Liver (tissue), 9 donors: ENCODE results near the gene FBN2. TPM values are rescaled to one million over a fixed set of nuclear protein-coding genes. Genes with fewer than 3 reads are reported as not detected.

Experiments
- DNase-seq: peaks from one replicate; pipeline ENCODE4 v3.0.0-alpha.2; 2017; ENCODE audit warnings: low spot score
- H3K27ac ChIP-seq, 2 donors: one replicate each; pipeline ENCODE4 v1.7.0; 2013; ENCODE audit warnings: inconsistent platforms in 2 of 2, low read length in 2 of 2, control low read depth in 1 of 2, low read depth in 1 of 2, mild to moderate bottlenecking in 1 of 2
- H3K27me3 ChIP-seq, 4 donors: one replicate each; pipeline versions ENCODE4 v1.6.1 to v1.7.0; 2013; ENCODE audit warnings: low read length in 3 of 4, inconsistent platforms in 1 of 4, mild to moderate bottlenecking in 1 of 4, moderate library complexity in 1 of 4; ENCODE audit not compliant: control insufficient read depth in 4 of 4, insufficient read depth in 4 of 4
- H3K36me3 ChIP-seq, 4 donors: one replicate each; pipeline versions ENCODE4 v1.6.1 to v1.7.0; 2013; ENCODE audit warnings: low read length in 3 of 4, mild to moderate bottlenecking in 3 of 4, low read depth in 1 of 4, moderate library complexity in 1 of 4; ENCODE audit not compliant: control insufficient read depth in 4 of 4, insufficient read depth in 3 of 4
- H3K4me1 ChIP-seq, 4 donors: one replicate each; pipeline versions ENCODE4 v1.6.1 to v1.7.0; 2013; ENCODE audit warnings: low read length in 3 of 4, mild to moderate bottlenecking in 3 of 4, moderate library complexity in 1 of 4; ENCODE audit not compliant: control insufficient read depth in 4 of 4, insufficient read depth in 4 of 4
- H3K4me3 ChIP-seq, 3 donors: one replicate each; pipeline versions ENCODE4 v1.6.1 to v1.7.0; 2013; ENCODE audit warnings: low read length in 3 of 3, control low read depth in 1 of 3, low read depth in 1 of 3, mild to moderate bottlenecking in 1 of 3
- H3K9ac ChIP-seq, 2 donors: one replicate each; pipeline ENCODE4 v1.7.0; 2013; ENCODE audit warnings: low read length in 2 of 2, mild to moderate bottlenecking in 2 of 2, moderate library complexity in 2 of 2, control low read depth in 1 of 2, low read depth in 1 of 2
- H3K9me3 ChIP-seq, 4 donors: one replicate each; pipeline versions ENCODE4 v1.6.1 to v1.7.0; 2013; ENCODE audit warnings: low read length in 3 of 4; ENCODE audit not compliant: control insufficient read depth in 4 of 4
- EGR1 ChIP-seq, 2 donors: IDR thresholded peaks; 2 replicates each; pipeline ENCODE4 v1.6.1; 2016 to 2018; ENCODE audit warnings: antibody characterized with exemption in 2 of 2, low read depth in 2 of 2
- FOXA1 ChIP-seq: IDR thresholded peaks from 2 replicates; pipeline ENCODE4 v1.6.1; 2016; ENCODE audit warnings: antibody characterized with exemption
- GABPA ChIP-seq, 2 donors: IDR thresholded peaks in 1 of 2; conservative IDR thresholded peaks in 1 of 2; 2 replicates each; pipeline ENCODE4 v1.6.1; 2016; ENCODE audit warnings: antibody characterized with exemption in 2 of 2, mild to moderate bottlenecking in 1 of 2, moderate library complexity in 1 of 2
- HNF4A ChIP-seq, 2 donors: conservative IDR thresholded peaks; 2 replicates each; pipeline ENCODE4 v1.6.1; 2016; ENCODE audit warnings: antibody characterized with exemption in 2 of 2, mild to moderate bottlenecking in 2 of 2
- HNF4G ChIP-seq: IDR thresholded peaks from 2 replicates; pipeline ENCODE4 v1.6.1; 2016; ENCODE audit warnings: antibody characterized with exemption
- JUND ChIP-seq, 2 donors: IDR thresholded peaks; 2 replicates each; pipeline ENCODE4 v1.6.1; 2016; ENCODE audit warnings: antibody characterized with exemption in 2 of 2
- NR2F2 ChIP-seq: IDR thresholded peaks from 2 replicates; pipeline ENCODE4 v1.6.1; 2016; ENCODE audit warnings: antibody characterized with exemption
- RAD21 ChIP-seq, 2 donors: IDR thresholded peaks; 2 replicates each; pipeline ENCODE4 v1.6.1; 2016; ENCODE audit warnings: antibody characterized with exemption in 2 of 2, mild to moderate bottlenecking in 2 of 2
- RXRA ChIP-seq, 2 donors: IDR thresholded peaks; 2 replicates each; pipeline ENCODE4 v1.6.1; 2017 to 2018; ENCODE audit warnings: antibody characterized with exemption in 2 of 2, mild to moderate bottlenecking in 1 of 2
- SP1 ChIP-seq: IDR thresholded peaks from 2 replicates; pipeline ENCODE4 v1.6.1; 2018; ENCODE audit warnings: antibody characterized with exemption, mild to moderate bottlenecking
- YY1 ChIP-seq: IDR thresholded peaks from 2 replicates; pipeline ENCODE4 v1.6.1; 2016; ENCODE audit warnings: antibody characterized with exemption, mild to moderate bottlenecking
- WGBS: extraction: QIAGEN DNeasy Blood & Tissue Kit; methylation state at CpG from one replicate; pipeline ENCODE4 v1.1.7; 2013; 5-methylcytosine and 5-hydroxymethylcytosine counted together
- polyA plus RNA-seq, 2 donors: library from polyadenylated mRNA; stranded (reverse) in 1 of 2; unstranded in 1 of 2; fragments of 200-250 nt in 1 of 2; fragments of >200 nt in 1 of 2; fragmentation: Nextera tagmentation in 1 of 2; extraction: Ambion mirVana in 1 of 2; gene quantifications; one replicate each; pipeline versions ENCODE4 v1.2.1 to v1.2.3, GENCODE V29; 2013 to 2015
- total RNA-seq, 2 donors: library from RNA; depleted of rRNA; stranded (reverse); fragments of >200 nt; gene quantifications; one replicate each; pipeline ENCODE4 v1.2.3, GENCODE V29; 2014
- TF ChIP-seq, protein P1 (sequence below): IDR thresholded peaks from 2 replicates; pipeline ENCODE4 v1.6.1; 2016; ENCODE audit warnings: antibody characterized with exemption
- TF ChIP-seq, protein P2 (sequence below): IDR thresholded peaks from 2 replicates; pipeline ENCODE4 v1.6.1; 2016; ENCODE audit warnings: antibody characterized with exemption
- TF ChIP-seq, protein P3 (sequence below): IDR thresholded peaks from 2 replicates; pipeline ENCODE4 v1.6.1; 2016; ENCODE audit warnings: antibody characterized with exemption
- TF ChIP-seq, protein P4 (sequence below): fragments of 150-350 bp; IDR thresholded peaks from 2 replicates; pipeline ENCODE4 v1.5.1; 2017; ENCODE audit warnings: improper control_type of control experiment, low read depth, low read length; ENCODE audit not compliant: missing input control
- TF ChIP-seq, protein P5 (sequence below): IDR thresholded peaks from 2 replicates; pipeline ENCODE4 v1.6.1; 2016; ENCODE audit warnings: antibody characterized with exemption, mild to moderate bottlenecking
- donor health status: healthy.
- donor health status: healthy.
- donor health status: healthy.
- donor health status: healthy.
- donor health status: healthy.

FBN2 gene
- total and polyA plus RNA-seq, 4 donors = 0.08 to 4.1 (median 0.47) TPM

DNA sequence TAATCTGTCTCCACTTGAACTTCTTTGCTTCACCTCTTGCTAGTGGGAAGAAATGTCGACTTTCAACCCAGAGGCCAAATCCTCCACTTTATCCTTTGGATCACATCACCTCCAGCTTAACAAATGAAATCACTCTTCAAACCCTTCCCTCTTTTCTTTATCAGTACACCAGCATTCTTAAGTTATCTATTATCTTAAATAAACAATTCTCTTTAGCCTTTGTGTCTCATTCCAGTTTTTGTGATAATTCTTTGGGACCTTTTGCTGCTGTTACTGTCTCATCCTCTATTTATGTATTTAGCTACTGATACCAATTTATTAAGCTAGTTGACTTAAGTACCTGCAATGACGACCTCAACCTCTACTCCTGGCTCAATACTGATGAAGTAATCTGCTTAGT, 28.1 kb upstream of the FBN2 start:
- no peak overlapping the region for H3K9ac ChIP-seq
- H3K27me3 ChIP-seq = no peaks in the 10 kb centered on the region
- no peaks in the 10 kb centered on the region for H3K9me3 ChIP-seq
- no peak for DNase-seq
- H3K27ac ChIP-seq = no peak overlapping the region
- no peaks in the 10 kb centered on the region for H3K36me3 ChIP-seq
- 23% methylated on average over 2 of the region's 2 CpGs for WGBS
- no peak overlapping the region for H3K4me3 ChIP-seq
- H3K4me1 ChIP-seq = no peaks in the 10 kb centered on the region
- TF ChIP-seq, protein P1, sequence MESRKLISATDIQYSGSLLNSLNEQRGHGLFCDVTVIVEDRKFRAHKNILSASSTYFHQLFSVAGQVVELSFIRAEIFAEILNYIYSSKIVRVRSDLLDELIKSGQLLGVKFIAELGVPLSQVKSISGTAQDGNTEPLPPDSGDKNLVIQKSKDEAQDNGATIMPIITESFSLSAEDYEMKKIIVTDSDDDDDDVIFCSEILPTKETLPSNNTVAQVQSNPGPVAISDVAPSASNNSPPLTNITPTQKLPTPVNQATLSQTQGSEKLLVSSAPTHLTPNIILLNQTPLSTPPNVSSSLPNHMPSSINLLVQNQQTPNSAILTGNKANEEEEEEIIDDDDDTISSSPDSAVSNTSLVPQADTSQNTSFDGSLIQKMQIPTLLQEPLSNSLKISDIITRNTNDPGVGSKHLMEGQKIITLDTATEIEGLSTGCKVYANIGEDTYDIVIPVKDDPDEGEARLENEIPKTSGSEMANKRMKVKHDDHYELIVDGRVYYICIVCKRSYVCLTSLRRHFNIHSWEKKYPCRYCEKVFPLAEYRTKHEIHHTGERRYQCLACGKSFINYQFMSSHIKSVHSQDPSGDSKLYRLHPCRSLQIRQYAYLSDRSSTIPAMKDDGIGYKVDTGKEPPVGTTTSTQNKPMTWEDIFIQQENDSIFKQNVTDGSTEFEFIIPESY = no peak
- no peak for TF ChIP-seq FOXA1
- no peak for TF ChIP-seq NR2F2
- TF ChIP-seq, protein P2, sequence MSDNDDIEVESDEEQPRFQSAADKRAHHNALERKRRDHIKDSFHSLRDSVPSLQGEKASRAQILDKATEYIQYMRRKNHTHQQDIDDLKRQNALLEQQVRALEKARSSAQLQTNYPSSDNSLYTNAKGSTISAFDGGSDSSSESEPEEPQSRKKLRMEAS = no peak
- no peak for TF ChIP-seq RXRA (IDR thresholded peaks at IDR 0.05)
- TF ChIP-seq, protein P3, sequence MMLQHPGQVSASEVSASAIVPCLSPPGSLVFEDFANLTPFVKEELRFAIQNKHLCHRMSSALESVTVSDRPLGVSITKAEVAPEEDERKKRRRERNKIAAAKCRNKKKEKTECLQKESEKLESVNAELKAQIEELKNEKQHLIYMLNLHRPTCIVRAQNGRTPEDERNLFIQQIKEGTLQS = no peak
- TF ChIP-seq SP1 = no peak
- TF ChIP-seq HNF4G = no peak
- no peak for TF ChIP-seq EGR1 (IDR thresholded peaks at IDR 0.05; ENCODE audit: low read depth in 2 of 2)
- no peak for TF ChIP-seq HNF4A (conservative IDR thresholded peaks at IDR 0.05)
- TF ChIP-seq JUND (IDR thresholded peaks at IDR 0.05) = no peak
- TF ChIP-seq YY1 = no peak
- no peak for TF ChIP-seq RAD21 (IDR thresholded peaks at IDR 0.05)
- TF ChIP-seq GABPA (IDR thresholded peaks at IDR 0.05 in 1 of 2, conservative IDR thresholded peaks at IDR 0.05 in 1 of 2) = no peak
- TF ChIP-seq, protein P4, sequence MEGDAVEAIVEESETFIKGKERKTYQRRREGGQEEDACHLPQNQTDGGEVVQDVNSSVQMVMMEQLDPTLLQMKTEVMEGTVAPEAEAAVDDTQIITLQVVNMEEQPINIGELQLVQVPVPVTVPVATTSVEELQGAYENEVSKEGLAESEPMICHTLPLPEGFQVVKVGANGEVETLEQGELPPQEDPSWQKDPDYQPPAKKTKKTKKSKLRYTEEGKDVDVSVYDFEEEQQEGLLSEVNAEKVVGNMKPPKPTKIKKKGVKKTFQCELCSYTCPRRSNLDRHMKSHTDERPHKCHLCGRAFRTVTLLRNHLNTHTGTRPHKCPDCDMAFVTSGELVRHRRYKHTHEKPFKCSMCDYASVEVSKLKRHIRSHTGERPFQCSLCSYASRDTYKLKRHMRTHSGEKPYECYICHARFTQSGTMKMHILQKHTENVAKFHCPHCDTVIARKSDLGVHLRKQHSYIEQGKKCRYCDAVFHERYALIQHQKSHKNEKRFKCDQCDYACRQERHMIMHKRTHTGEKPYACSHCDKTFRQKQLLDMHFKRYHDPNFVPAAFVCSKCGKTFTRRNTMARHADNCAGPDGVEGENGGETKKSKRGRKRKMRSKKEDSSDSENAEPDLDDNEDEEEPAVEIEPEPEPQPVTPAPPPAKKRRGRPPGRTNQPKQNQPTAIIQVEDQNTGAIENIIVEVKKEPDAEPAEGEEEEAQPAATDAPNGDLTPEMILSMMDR = no peak
- TF ChIP-seq, protein P5, sequence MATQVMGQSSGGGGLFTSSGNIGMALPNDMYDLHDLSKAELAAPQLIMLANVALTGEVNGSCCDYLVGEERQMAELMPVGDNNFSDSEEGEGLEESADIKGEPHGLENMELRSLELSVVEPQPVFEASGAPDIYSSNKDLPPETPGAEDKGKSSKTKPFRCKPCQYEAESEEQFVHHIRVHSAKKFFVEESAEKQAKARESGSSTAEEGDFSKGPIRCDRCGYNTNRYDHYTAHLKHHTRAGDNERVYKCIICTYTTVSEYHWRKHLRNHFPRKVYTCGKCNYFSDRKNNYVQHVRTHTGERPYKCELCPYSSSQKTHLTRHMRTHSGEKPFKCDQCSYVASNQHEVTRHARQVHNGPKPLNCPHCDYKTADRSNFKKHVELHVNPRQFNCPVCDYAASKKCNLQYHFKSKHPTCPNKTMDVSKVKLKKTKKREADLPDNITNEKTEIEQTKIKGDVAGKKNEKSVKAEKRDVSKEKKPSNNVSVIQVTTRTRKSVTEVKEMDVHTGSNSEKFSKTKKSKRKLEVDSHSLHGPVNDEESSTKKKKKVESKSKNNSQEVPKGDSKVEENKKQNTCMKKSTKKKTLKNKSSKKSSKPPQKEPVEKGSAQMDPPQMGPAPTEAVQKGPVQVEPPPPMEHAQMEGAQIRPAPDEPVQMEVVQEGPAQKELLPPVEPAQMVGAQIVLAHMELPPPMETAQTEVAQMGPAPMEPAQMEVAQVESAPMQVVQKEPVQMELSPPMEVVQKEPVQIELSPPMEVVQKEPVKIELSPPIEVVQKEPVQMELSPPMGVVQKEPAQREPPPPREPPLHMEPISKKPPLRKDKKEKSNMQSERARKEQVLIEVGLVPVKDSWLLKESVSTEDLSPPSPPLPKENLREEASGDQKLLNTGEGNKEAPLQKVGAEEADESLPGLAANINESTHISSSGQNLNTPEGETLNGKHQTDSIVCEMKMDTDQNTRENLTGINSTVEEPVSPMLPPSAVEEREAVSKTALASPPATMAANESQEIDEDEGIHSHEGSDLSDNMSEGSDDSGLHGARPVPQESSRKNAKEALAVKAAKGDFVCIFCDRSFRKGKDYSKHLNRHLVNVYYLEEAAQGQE = no peak
